HK-2 (cell line): ENCODE data around the gene RFFL.
"Not testable (repeated sequence)": the region's sequence is repeated elsewhere in the genome, so short reads cannot be mapped to it uniquely, and the experiment has no call there.

ENCODE experiments used
- DNase-seq: peaks from one replicate; pipeline ENCODE4 v3.0.0-alpha.2; 2018; ENCODE audit not compliant: unreplicated experiment

Gene RFFL

GRCh38 chr17:35006345-35006744 lies 57.2 kb downstream of the RFFL start:
- DNase-seq: no peak

- DNase-seq: no peak
Measured at GRCh38 chr17:35003778-35004177, 59.7 kb downstream of the RFFL start.

DNA sequence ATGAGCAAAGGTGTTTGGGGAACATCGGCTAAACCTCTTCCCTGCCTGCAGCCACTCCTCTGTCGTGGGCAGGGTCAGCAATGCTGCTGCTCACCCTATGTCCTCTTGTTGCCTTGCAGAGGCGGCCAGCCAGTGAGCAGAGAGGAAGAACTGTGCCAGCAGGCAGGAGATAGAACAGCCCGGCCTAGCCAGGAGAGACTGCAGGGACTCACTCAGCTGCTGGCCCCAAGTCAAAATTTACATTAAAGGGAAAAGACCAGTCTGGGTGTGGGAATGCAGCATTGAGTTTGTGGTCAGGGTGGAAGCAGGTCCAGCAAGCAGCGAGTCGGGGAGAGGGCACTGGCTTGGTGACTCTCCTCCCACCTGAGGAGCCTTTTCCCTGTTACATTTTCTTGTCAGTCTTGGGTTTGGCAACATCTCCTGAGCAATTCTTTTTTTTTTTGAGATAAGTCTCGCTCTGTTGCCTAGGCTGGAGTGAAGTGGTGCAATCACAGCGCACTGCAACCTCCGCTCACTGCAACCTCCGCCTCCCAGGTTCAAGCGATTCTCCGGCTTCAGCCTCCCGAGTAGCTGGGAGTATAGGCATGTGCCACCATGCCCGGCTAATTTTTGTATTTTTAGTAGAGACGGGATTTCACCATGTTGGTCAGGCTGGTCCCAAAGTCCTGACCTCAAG lies 60.5 kb downstream of the RFFL start:
- peak; percentile 40 for DNase-seq

- DNase-seq: no peak
Measured at GRCh38 chr17:35001549-35001948, 62.0 kb downstream of the RFFL start.

- not testable (repeated sequence) for DNase-seq
Measured at GRCh38 chr17:35000965-35001364, 62.5 kb downstream of the RFFL start.

DNA sequence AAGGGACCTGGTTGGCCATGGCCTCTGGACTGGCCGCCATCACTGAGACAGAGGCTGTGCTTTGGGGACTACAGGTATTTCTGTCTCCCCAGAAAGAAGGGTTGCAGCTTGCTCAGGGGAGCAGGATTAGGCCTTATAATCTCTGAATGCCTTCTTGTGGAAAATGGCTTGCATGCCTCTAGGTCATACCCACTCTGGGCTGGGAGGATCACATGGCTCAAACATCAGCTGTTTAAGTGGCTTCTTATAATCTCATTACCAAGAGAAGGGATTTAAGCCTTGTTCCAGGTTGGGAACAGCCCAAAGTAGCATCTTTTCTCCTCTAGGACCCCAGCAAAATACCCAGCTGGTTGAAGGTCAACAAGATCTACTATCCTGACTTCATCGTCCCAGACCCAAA lies 64.1 kb downstream of the RFFL start:
- DNase-seq: no peak

GRCh38 chr17:34998205-34998604 lies 65.3 kb downstream of the RFFL start:
- DNase-seq: peak; percentile 76

DNA sequence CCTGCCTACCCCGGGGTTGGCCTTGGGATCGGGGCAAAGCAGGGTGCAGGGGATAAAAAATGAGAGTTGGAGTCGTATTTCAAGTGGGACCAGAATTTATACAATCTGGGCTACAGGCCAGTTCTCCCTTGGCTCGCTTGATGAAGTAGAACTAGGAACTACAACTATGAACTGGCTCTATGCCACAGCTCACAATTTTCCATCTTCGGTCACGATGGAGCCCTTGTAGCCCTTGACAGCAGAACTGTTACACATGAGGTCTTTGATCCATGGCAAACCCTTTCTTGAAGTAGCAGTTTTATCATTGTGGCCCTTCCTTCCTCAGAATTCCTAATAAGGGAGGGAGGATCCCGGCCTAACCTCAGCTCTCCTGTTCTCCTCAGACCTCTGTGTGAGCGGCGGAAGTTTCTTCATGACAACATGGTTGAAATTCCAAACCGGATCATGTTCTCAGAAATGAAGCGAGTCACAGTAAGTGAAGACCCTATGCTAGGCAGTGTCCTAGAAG lies 66.1 kb downstream of the RFFL start:
- DNase-seq: no peak

- no peak for DNase-seq
Measured at GRCh38 chr17:34996422-34997285, 66.9 kb downstream of the RFFL start.

DNA sequence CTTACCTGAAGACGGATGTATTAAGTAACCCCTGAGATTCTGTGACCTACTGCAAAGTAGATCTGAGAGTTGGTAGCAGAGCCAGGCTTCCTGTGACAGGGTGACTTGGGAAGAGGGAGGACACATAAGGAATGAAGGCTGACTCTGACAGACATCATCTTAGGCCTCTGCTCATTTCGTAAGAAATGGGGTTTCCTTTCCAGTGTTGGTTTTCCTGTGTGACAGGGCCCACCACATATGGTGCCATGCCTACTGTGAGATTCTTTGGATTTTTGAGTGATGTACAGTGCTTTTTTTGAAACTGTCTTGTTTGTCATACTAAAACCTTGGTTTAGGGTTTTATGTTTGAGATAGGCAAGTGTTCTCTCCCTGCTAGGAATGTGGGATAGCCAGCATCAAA lies 70.5 kb downstream of the RFFL start:
- DNase-seq: no peak

- no peak for DNase-seq
Measured at GRCh38 chr17:34991606-34992005, 71.9 kb downstream of the RFFL start.

GRCh38 chr17:34990921-34991365 lies 72.6 kb downstream of the RFFL start:
- DNase-seq: no peak

DNA sequence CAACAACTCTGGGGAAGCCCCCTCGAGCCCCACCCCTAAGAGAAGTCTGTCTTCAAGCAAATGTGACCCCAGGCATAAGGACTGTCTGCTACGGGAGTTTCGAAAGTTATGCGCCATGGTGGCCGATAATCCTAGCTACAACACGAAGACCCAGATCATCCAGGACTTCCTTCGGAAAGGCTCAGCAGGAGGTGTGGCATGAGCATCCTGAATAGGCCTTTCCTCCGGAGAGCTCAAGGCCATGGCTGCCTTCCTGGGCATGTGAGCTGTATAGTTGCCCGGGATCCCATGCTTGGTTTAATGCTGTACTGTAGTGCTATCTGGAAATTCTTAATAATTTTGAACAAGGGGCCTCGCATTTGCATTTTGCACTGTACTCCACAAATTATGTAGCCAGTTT lies 74.0 kb downstream of the RFFL start:
- no peak for DNase-seq

- DNase-seq: no peak
Measured at GRCh38 chr17:34988644-34989043, 74.9 kb downstream of the RFFL start.

- DNase-seq: no peak
Measured at GRCh38 chr17:34987232-34987631, 76.3 kb downstream of the RFFL start.

DNA sequence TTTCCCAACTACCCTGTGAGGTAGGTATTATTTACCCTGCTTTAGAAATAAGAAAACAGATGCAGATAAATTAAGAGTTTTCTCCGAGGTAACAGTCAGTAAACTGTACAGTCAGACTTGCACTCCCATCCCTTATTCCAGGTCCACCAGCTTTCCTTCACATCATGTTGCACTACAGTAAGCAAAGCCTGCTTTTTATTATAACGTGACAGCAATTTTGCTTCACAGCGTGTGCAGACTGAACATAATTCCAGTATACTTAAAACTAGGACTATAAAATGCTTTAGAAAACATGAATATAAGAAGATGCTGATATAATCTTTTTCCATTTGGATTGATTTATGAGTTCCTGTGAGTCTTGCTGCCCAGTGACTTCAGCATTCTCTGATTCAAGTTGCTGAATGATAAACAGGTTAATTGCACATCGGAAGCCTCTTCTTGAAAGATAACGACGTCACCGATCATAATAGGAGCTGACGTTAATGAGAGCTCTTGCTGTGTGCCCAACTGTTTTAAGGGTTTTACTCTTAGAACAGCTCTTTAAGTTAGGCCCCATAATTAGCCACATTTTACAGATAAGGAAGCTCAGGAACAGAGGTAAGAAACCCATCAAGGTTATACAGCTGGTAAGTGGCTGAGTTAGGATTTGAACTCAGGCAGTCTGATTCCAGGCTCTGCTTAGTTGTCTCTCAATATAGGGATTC lies 81.8 kb downstream of the RFFL start:
- no peak for DNase-seq

- peak; percentile 78 for DNase-seq
Measured at GRCh38 chr17:34980681-34981537, 82.6 kb downstream of the RFFL start.

GRCh38 chr17:34980353-34980680 lies 83.2 kb downstream of the RFFL start, which contains the start of gene LIG3:
Gene LIG3, plus strand, starts transcription at chr17:34980512. Its CDS starts 2,494 bp downstream, at chr17:34983006.
- DNase-seq: peak; percentile 94

- DNase-seq: no peak
Measured at GRCh38 chr17:34979650-34980352, 83.7 kb downstream of the RFFL start.

- DNase-seq: no peak
Measured at GRCh38 chr17:34979153-34979552, 84.4 kb downstream of the RFFL start.
